Spleen (tissue), 11 donors: ENCODE results near the gene AP4M1. TPM values are rescaled to one million over a fixed set of nuclear protein-coding genes. Genes with fewer than 3 reads are reported as not detected.
"Not testable (repeated sequence)": the region's sequence is repeated elsewhere in the genome, so short reads cannot be mapped to it uniquely, and the experiment has no call there.

Experiments
- DNase-seq: peaks from one replicate; pipeline ENCODE4 v3.0.0-alpha.2; 2020
- H3K27ac ChIP-seq, 8 donors: fragments of 200-600 bp; sonication (generic) in 7 of 8; 1 replicate in 4 of 8; 2 replicates in 4 of 8; pipeline versions ENCODE4 v1.5.0 to v1.8.0; 2016 to 2021; ENCODE audit warnings: inconsistent platforms in 4 of 8, mild to moderate bottlenecking in 4 of 8, moderate library complexity in 1 of 8
- H3K27me3 ChIP-seq, 7 donors: fragments of 200-600 bp; sonication (generic) in 6 of 7; replicated peaks in 1 of 7; 1 replicate in 4 of 7; 2 replicates in 3 of 7; pipeline versions ENCODE4 v1.5.0 to v1.8.0; 2016 to 2021; ENCODE audit warnings: inconsistent platforms in 3 of 7, mild to moderate bottlenecking in 1 of 7
- H3K36me3 ChIP-seq, 6 donors: fragments of 200-600 bp; sonication (generic) in 5 of 6; 1 replicate in 4 of 6; 2 replicates in 2 of 6; pipeline versions ENCODE4 v1.5.0 to v1.8.0; 2016 to 2021; ENCODE audit warnings: inconsistent platforms in 2 of 6
- H3K4me1 ChIP-seq, 6 donors: fragments of 200-600 bp; sonication (generic) in 5 of 6; 1 replicate in 3 of 6; 2 replicates in 3 of 6; pipeline versions ENCODE4 v1.5.0 to v1.8.0; 2016 to 2021; ENCODE audit warnings: inconsistent platforms in 3 of 6
- H3K4me3 ChIP-seq, 8 donors: fragments of 200-600 bp; sonication (generic) in 7 of 8; 1 replicate in 4 of 8; 2 replicates in 4 of 8; pipeline versions ENCODE4 v1.5.0 to v1.8.0; 2016 to 2021; ENCODE audit warnings: inconsistent platforms in 4 of 8, mild to moderate bottlenecking in 4 of 8, moderate library complexity in 2 of 8
- H3K9me3 ChIP-seq, 8 donors: fragments of 200-600 bp; sonication (generic) in 7 of 8; 1 replicate in 4 of 8; 2 replicates in 4 of 8; pipeline versions ENCODE4 v1.5.0 to v1.8.0; 2016 to 2021; ENCODE audit warnings: inconsistent platforms in 4 of 8
- CTCF ChIP-seq, 11 experiments: fragments of 200-600 bp in 7 of 11; fragments of 450-650 bp in 4 of 11; sonication (generic) in 4 of 11; IDR thresholded peaks in 8 of 11; conservative IDR thresholded peaks in 3 of 11; 1 replicate in 7 of 11; 2 replicates in 4 of 11; pipeline versions ENCODE4 v1.4.0 to v1.8.0; 2016 to 2021; ENCODE audit warnings: antibody characterized with exemption in 11 of 11, inconsistent platforms in 4 of 11, mild to moderate bottlenecking in 1 of 11
- POLR2A ChIP-seq, 3 donors: fragments of 450-650 bp; IDR thresholded peaks; one replicate each; pipeline ENCODE4 v1.5.1; 2017; ENCODE audit warnings: antibody characterized with exemption in 3 of 3, mild to moderate bottlenecking in 1 of 3
- POLR2AphosphoS5 ChIP-seq, 3 donors: sonication (generic); formaldehyde crosslinking; IDR thresholded peaks; one replicate each; pipeline ENCODE4 v1.5.1; 2017; ENCODE audit warnings: antibody characterized with exemption in 3 of 3
- WGBS, 5 donors: extraction: QIAGEN DNeasy Blood & Tissue Kit in 3 of 5; methylation state at CpG; one replicate each; pipeline versions ENCODE4 v1.1.5 to v1.1.7; 2013 to 2018; 5-methylcytosine and 5-hydroxymethylcytosine counted together
- intact Hi-C: fragments of 100-400 bp; cut with DNase I; formaldehyde crosslinking; loops from one replicate; pipeline ENCODE4 v1.15.0; 2023; ENCODE audit warnings: low total_unique reads
- polyA plus RNA-seq, 3 donors: library from polyadenylated mRNA; stranded (reverse); fragments of 200-250 nt; gene quantifications; one replicate each; pipeline ENCODE4 v1.2.1, GENCODE V29; 2013
- total RNA-seq, 7 donors: library from RNA; depleted of rRNA in 3 of 7; stranded (reverse); fragments of >200 nt in 3 of 7; fragmentation: NEBNext Ultra II Directional in 4 of 7; extraction: Animal tissue kit (Norgen Biotek cat#: 25700) in 4 of 7; gene quantifications; one replicate each; pipeline versions ENCODE4 v1.1.0 to v1.2.1, GENCODE V29; 2016 to 2021
- donor health status: healthy with polysubstance abuse.
- donor health status: DM: no; HTN: no; CAD: no; lungs with moderate emphysema.
- donor health status: DM: no; HTN: no; CAD: no.
- donor health status: Bipolar disorder and iron deficiency.
- donor health status: healthy.
- donor health status: DM: no; HTN: no; CAD: no.
- donor health status: DM: yes; HTN: yes; CAD: no.

The AP4M1 gene
- total and polyA plus RNA-seq, 10 donors, result 8.7 to 18.0 (median 10.2) TPM

- no peak for DNase-seq
- intact Hi-C loops, result loop anchor here (5.0 kb wide), 1 partner anchor 46 kb away; the partner anchor contains the start of gene ZNF3
- Histone ChIP-seq H3K4me3 (peak overlapping the region in 1 of 8 donors; percentile 88), H3K4me1 (peaks cover 25 to 70% (median 47%) of the 10 kb centered on the region in 6 donors), H3K27me3 (no peaks in the 10 kb centered on the region), H3K27ac (peak overlapping the region in 2 of 8 donors; percentile 91 to 99), H3K36me3 (peaks cover 0 to 14% (median 0%) of the 10 kb centered on the region in 6 donors), H3K9me3 (no peaks in the 10 kb centered on the region)
- WGBS, 5 donors, result 46 to 70% (median 67%) methylated on average over 1 of the region's 1 CpG
- no peak for TF ChIP-seq CTCF (IDR thresholded peaks at IDR 0.05 in 8 of 11, conservative IDR thresholded peaks at IDR 0.05 in 3 of 11)
- TF ChIP-seq POLR2AphosphoS5 (IDR thresholded peaks at IDR 0.05), result no peak
- TF ChIP-seq POLR2A (IDR thresholded peaks at IDR 0.05), result no peak
Observed at GRCh38 chr7:100128637-100128963, 27.2 kb downstream of the AP4M1 start.

- WGBS, 5 donors, result 88 to 100% (median 97%) methylated on average over 1 of the region's 1 CpG
- not testable (repeated sequence) for H3K27me3 ChIP-seq, DNase-seq, H3K4me3 ChIP-seq, H3K9me3 ChIP-seq, H3K27ac ChIP-seq, H3K36me3 ChIP-seq
- intact Hi-C loops, result loop anchor here (10.0 kb wide), 2 partner anchors 95 to 215 kb away; no protein-coding TSS in a partner anchor
- H3K4me1 ChIP-seq, result peaks cover 22 to 54% (median 36%) of the 10 kb centered on the region in 6 donors
Observed at GRCh38 chr7:100130220-100130607, 28.8 kb downstream of the AP4M1 start.

- peak; percentile 94 for DNase-seq
- peak overlapping the region in 1 of 8 donors; percentile 31 for H3K4me3 ChIP-seq
- H3K27ac ChIP-seq, result no peak overlapping the region
- 12 to 16% (median 14%) methylated on average over 24 of the region's 24 CpGs for WGBS, 5 donors
- intact Hi-C loops, result loop anchor here (10.0 kb wide), 2 partner anchors 94 to 214 kb away; no protein-coding TSS in a partner anchor
- peaks cover 17 to 47% (median 30%) of the 10 kb centered on the region in 6 donors for H3K4me1 ChIP-seq
- no peaks in the 10 kb centered on the region for H3K36me3 ChIP-seq
- TF ChIP-seq POLR2A (IDR thresholded peaks at IDR 0.05) (no peak), POLR2AphosphoS5 (IDR thresholded peaks at IDR 0.05) (peak; percentile 34 to 69 (median 56)), CTCF (IDR thresholded peaks at IDR 0.05 in 8 of 11, conservative IDR thresholded peaks at IDR 0.05 in 3 of 11) (peak; percentile 75 to 97 (median 90))
- H3K9me3 ChIP-seq, result no peaks in the 10 kb centered on the region
- H3K27me3 ChIP-seq, result no peaks in the 10 kb centered on the region
Observed at GRCh38 chr7:100130608-100131453, 29.4 kb downstream of the AP4M1 start.

- Histone ChIP-seq H3K9me3 (no peaks in the 10 kb centered on the region), H3K4me1 (peaks cover 13 to 39% (median 23%) of the 10 kb centered on the region in 6 donors), H3K27me3 (no peaks in the 10 kb centered on the region), H3K4me3 (no peak overlapping the region), H3K36me3 (no peaks in the 10 kb centered on the region), H3K27ac (no peak overlapping the region)
- intact Hi-C loops, result loop anchor here (10.0 kb wide), 2 partner anchors 93 to 213 kb away; no protein-coding TSS in a partner anchor
- TF ChIP-seq POLR2AphosphoS5 (IDR thresholded peaks at IDR 0.05) (no peak), POLR2A (IDR thresholded peaks at IDR 0.05) (no peak), CTCF (IDR thresholded peaks at IDR 0.05 in 8 of 11, conservative IDR thresholded peaks at IDR 0.05 in 3 of 11) (no peak)
- 60 to 74% (median 69%) methylated on average over 7 of the region's 7 CpGs for WGBS, 5 donors
- peak; percentile 69 for DNase-seq
Observed at GRCh38 chr7:100132126-100132525, 30.7 kb downstream of the AP4M1 start.
